ENCODE results near the gene BCL11B. TPM values are rescaled to one million over a fixed set of nuclear protein-coding genes. Genes with fewer than 3 reads are reported as not detected.

Gene BCL11B
- total RNA-seq, 2 experiments from 2014 or later, result not detected

GRCh38 chr14:99214701-99215100 is 57.3 kb downstream of the BCL11B start:
- Histone ChIP-seq H3K27ac (ENCODE audit: low read depth, low read length, poor library complexity, severe bottlenecking) (no peak overlapping the region), H2AFZ (ENCODE audit: low read length) (no peak overlapping the region), H3K9me3 (ENCODE audit: low read length) (no peaks in the 10 kb centered on the region), H3K79me2 (ENCODE audit: insufficient read depth, low read depth, low read length) (no peaks in the 10 kb centered on the region), H3K36me3 (ENCODE audit: insufficient read depth, low read length) (no peaks in the 10 kb centered on the region), H3K4me3 (ENCODE audit: low read depth, low read length, poor library complexity, severe bottlenecking) (no peak overlapping the region), H3K4me2 (ENCODE audit: low read length) (no peak overlapping the region), H3K9me2 (ENCODE audit: insufficient read depth, low read length) (no peaks in the 10 kb centered on the region), H4K20me1 (ENCODE audit: insufficient read depth, low read length) (no peaks in the 10 kb centered on the region), H3K4me1 (ENCODE audit: insufficient read depth, low read length, poor library complexity, severe bottlenecking) (no peaks in the 10 kb centered on the region)
- intact Hi-C loops (cut with micrococcal nuclease; ENCODE audit: unreplicated experiment), result no loop called here
- TF ChIP-seq CTCF (conservative IDR thresholded peaks at IDR 0.05; ENCODE audit: low read length), result no peak
- TF ChIP-seq EZH2phosphoT487 (IDR thresholded peaks at IDR 0.05; ENCODE audit: borderline replicate concordance, low read depth, low read length), result no peak
- BruUV-seq (replicated peaks), result no TSS peak
- ChIA-PET CTCF (ENCODE audit: unreplicated experiment) (no interaction called here), POLR2A (no interaction called here)
- no peak for DNase-seq (ENCODE audit: low spot score)

GRCh38 chr14:99213527-99213971 is 58.4 kb downstream of the BCL11B start:
- no peak overlapping the region for H3K4me3 ChIP-seq (ENCODE audit: low read depth, low read length, poor library complexity, severe bottlenecking)
- no peak overlapping the region for H2AFZ ChIP-seq (ENCODE audit: low read length)
- DNase-seq (ENCODE audit: low spot score), result no peak
- CTCF ChIA-PET (ENCODE audit: unreplicated experiment), result no interaction called here
- no peaks in the 10 kb centered on the region for H3K9me3 ChIP-seq (ENCODE audit: low read length)
- intact Hi-C loops (cut with micrococcal nuclease; ENCODE audit: unreplicated experiment), result no loop called here
- no peak for TF ChIP-seq EZH2phosphoT487 (IDR thresholded peaks at IDR 0.05; ENCODE audit: borderline replicate concordance, low read depth, low read length)
- TF ChIP-seq CTCF (conservative IDR thresholded peaks at IDR 0.05; ENCODE audit: low read length), result no peak
- H3K4me2 ChIP-seq (ENCODE audit: low read length), result no peak overlapping the region
- no peaks in the 10 kb centered on the region for H3K9me2 ChIP-seq (ENCODE audit: insufficient read depth, low read length)
- no peak overlapping the region for H3K27ac ChIP-seq (ENCODE audit: low read depth, low read length, poor library complexity, severe bottlenecking)
- no peaks in the 10 kb centered on the region for H4K20me1 ChIP-seq (ENCODE audit: insufficient read depth, low read length)
- H3K79me2 ChIP-seq (ENCODE audit: insufficient read depth, low read depth, low read length), result no peaks in the 10 kb centered on the region
- no peaks in the 10 kb centered on the region for H3K36me3 ChIP-seq (ENCODE audit: insufficient read depth, low read length)
- no peaks in the 10 kb centered on the region for H3K4me1 ChIP-seq (ENCODE audit: insufficient read depth, low read length, poor library complexity, severe bottlenecking)
- POLR2A ChIA-PET, result no interaction called here
- no TSS peak for BruUV-seq (replicated peaks)

- Histone ChIP-seq H3K4me3 (ENCODE audit: low read depth, low read length, poor library complexity, severe bottlenecking) (no peak overlapping the region), H3K27ac (ENCODE audit: low read depth, low read length, poor library complexity, severe bottlenecking) (no peak overlapping the region), H3K79me2 (ENCODE audit: insufficient read depth, low read depth, low read length) (no peaks in the 10 kb centered on the region), H3K4me1 (ENCODE audit: insufficient read depth, low read length, poor library complexity, severe bottlenecking) (no peaks in the 10 kb centered on the region), H3K4me2 (ENCODE audit: low read length) (no peak overlapping the region), H4K20me1 (ENCODE audit: insufficient read depth, low read length) (no peaks in the 10 kb centered on the region), H3K9me3 (ENCODE audit: low read length) (no peaks in the 10 kb centered on the region), H3K36me3 (ENCODE audit: insufficient read depth, low read length) (no peaks in the 10 kb centered on the region), H2AFZ (ENCODE audit: low read length) (no peak overlapping the region), H3K9me2 (ENCODE audit: insufficient read depth, low read length) (no peaks in the 10 kb centered on the region)
- no peak for TF ChIP-seq EZH2phosphoT487 (IDR thresholded peaks at IDR 0.05; ENCODE audit: borderline replicate concordance, low read depth, low read length)
- TF ChIP-seq CTCF (conservative IDR thresholded peaks at IDR 0.05; ENCODE audit: low read length), result no peak
- POLR2A ChIA-PET, result no interaction called here
- DNase-seq (ENCODE audit: low spot score), result no peak
- intact Hi-C loops (cut with micrococcal nuclease; ENCODE audit: unreplicated experiment), result no loop called here
- CTCF ChIA-PET (ENCODE audit: unreplicated experiment), result no interaction called here
- no TSS peak for BruUV-seq (replicated peaks)
Observed at GRCh38 chr14:99213101-99213500, 58.9 kb downstream of the BCL11B start.

Data from OCI-LY7 (cell line).